B cell (primary cell): ENCODE measurements around the gene CYREN. TPM values are rescaled to one million over a fixed set of nuclear protein-coding genes. Genes with fewer than 3 reads are reported as not detected.

Experiments
- ATAC-seq: fragments of 200-7000 bp; cut with Tn5 transposase; one replicate; pipeline ENCODE4 v1.10.0; 2021; ENCODE audit warnings: low read depth, mild to moderate bottlenecking, moderate number of reproducible peaks, moderate library complexity
- CTCF ChIA-PET: fragments of 350-600 bp; sonication (Branson Sonifier 250); formaldehyde crosslinking; loops from one replicate; lab custom pipeline; 2021; ENCODE audit warnings: antibody characterized with exemption, inconsistent platforms; lab: Charles Lee
- POLR2A ChIA-PET: fragments of 350-600 bp; sonication (Branson Sonifier 250); formaldehyde crosslinking; loops from one replicate; lab custom pipeline; 2021; ENCODE audit warnings: antibody characterized with exemption; lab: Charles Lee
- DNase-seq: peaks from one replicate; pipeline ENCODE4 v3.0.0; 2013
- H2AFZ ChIP-seq: 2 replicates; pipeline ENCODE4 v1.6.1; 2012; ENCODE audit warnings: mild to moderate bottlenecking, low read depth, low read length; ENCODE audit not compliant: insufficient read depth, poor library complexity, severe bottlenecking
- H3K27ac ChIP-seq, 2 donors: 1 replicate in 1 of 2; 2 replicates in 1 of 2; pipeline ENCODE4 v1.5.1; 2012 to 2013; ENCODE audit warnings: low read length in 2 of 2, mild to moderate bottlenecking in 2 of 2, moderate library complexity in 1 of 2
- H3K27me3 ChIP-seq, 4 experiments: fragments of 200-600 bp in 1 of 4; sonication (generic) in 1 of 4; replicated peaks in 1 of 4; 1 replicate in 2 of 4; 2 replicates in 2 of 4; pipeline versions ENCODE4 v1.6.1 to v1.7.0; 2013 to 2016; ENCODE audit warnings: low read length in 3 of 4, mild to moderate bottlenecking in 2 of 4, mixed read lengths in 1 of 4, moderate library complexity in 1 of 4; ENCODE audit not compliant: insufficient read depth in 4 of 4, control insufficient read depth in 3 of 4; ENCODE audit errors: control extremely low read depth in 1 of 4
- H3K36me3 ChIP-seq, 2 experiments: replicated peaks in 1 of 2; 1 replicate in 1 of 2; 2 replicates in 1 of 2; pipeline versions ENCODE4 v1.6.1 to v1.7.1; 2013; ENCODE audit warnings: low read length in 1 of 2; ENCODE audit not compliant: insufficient read depth in 2 of 2, control insufficient read depth in 1 of 2; ENCODE audit errors: control extremely low read depth in 1 of 2, extremely low read depth in 1 of 2
- H3K4me1 ChIP-seq, 2 donors: fragments of 200-600 bp in 1 of 2; sonication (generic) in 1 of 2; 1 replicate in 1 of 2; 2 replicates in 1 of 2; pipeline versions ENCODE4 v1.5.1 to v1.6.1; 2013 to 2017; ENCODE audit warnings: low read length in 2 of 2; ENCODE audit not compliant: control insufficient read depth in 2 of 2, insufficient read depth in 2 of 2
- H3K4me2 ChIP-seq: replicated peaks from 2 replicates; pipeline ENCODE3; 2012; ENCODE audit warnings: mild to moderate bottlenecking, low read depth, low read length; ENCODE audit not compliant: poor library complexity, severe bottlenecking
- H3K4me3 ChIP-seq, 5 experiments: fragments of 200-600 bp in 1 of 5; sonication (generic) in 1 of 5; 1 replicate in 3 of 5; 2 replicates in 2 of 5; pipeline versions ENCODE4 v1.5.1 to v1.7.0; 2011 to 2016; ENCODE audit warnings: low read length in 4 of 5, mild to moderate bottlenecking in 4 of 5, low read depth in 2 of 5, control low read depth in 1 of 5, moderate library complexity in 1 of 5; ENCODE audit not compliant: insufficient read depth in 1 of 5; ENCODE audit errors: control extremely low read depth in 1 of 5, extremely low read depth in 1 of 5
- H3K79me2 ChIP-seq: fragments of 200-600 bp; sonication (generic); one replicate; pipeline ENCODE4 v1.6.0; 2016; ENCODE audit warnings: low read length; ENCODE audit not compliant: control insufficient read depth, insufficient read depth
- H3K9ac ChIP-seq: fragments of 200-600 bp; sonication (generic); 2 replicates; pipeline ENCODE4 v1.6.1; 2017; ENCODE audit warnings: mild to moderate bottlenecking, low read length, moderate library complexity
- H3K9me3 ChIP-seq, 3 donors: one replicate each; pipeline versions ENCODE4 v1.6.1 to v1.7.1; 2013; ENCODE audit warnings: low read length in 2 of 3; ENCODE audit not compliant: control insufficient read depth in 2 of 3, insufficient read depth in 1 of 3; ENCODE audit errors: control extremely low read depth in 1 of 3
- H4K20me1 ChIP-seq: 2 replicates; pipeline ENCODE4 v1.6.0; 2012; ENCODE audit warnings: mild to moderate bottlenecking, low read length; ENCODE audit not compliant: insufficient read depth, control insufficient read depth, poor library complexity, severe bottlenecking
- H3K27ac Mint-ChIP-seq: one replicate; pipeline ENCODE4 v1.8.0; 2021; ENCODE audit warnings: mixed read lengths
- H3K27me3 Mint-ChIP-seq: one replicate; pipeline ENCODE4 v1.8.0; 2021; ENCODE audit warnings: mixed read lengths
- H3K4me1 Mint-ChIP-seq: one replicate; pipeline ENCODE4 v1.8.0; 2021; ENCODE audit warnings: mixed read lengths
- H3K4me3 Mint-ChIP-seq: one replicate; pipeline ENCODE4 v1.8.0; 2021; ENCODE audit warnings: mixed read lengths
- H3K9me3 Mint-ChIP-seq: one replicate; pipeline ENCODE4 v1.8.0; 2022; ENCODE audit warnings: mixed read lengths; ENCODE audit not compliant: insufficient read depth
- EZH2 ChIP-seq: IDR thresholded peaks from 2 replicates; pipeline ENCODE4 v1.6.1; 2012; ENCODE audit warnings: borderline replicate concordance, low read depth, mild to moderate bottlenecking, moderate library complexity, low read length; ENCODE audit not compliant: insufficient read depth, poor library complexity, severe bottlenecking
- WGBS: methylation state at CpG from one replicate; pipeline ENCODE4 v1.1.5; 2013; ENCODE audit warnings: missing lambda C conversion rate; ENCODE audit not compliant: insufficient coverage; 5-methylcytosine and 5-hydroxymethylcytosine counted together
- intact Hi-C: fragments of 100-400 bp; cut with micrococcal nuclease; formaldehyde crosslinking; loops from one replicate; pipeline ENCODE4 v1.10.0; 2022
- polyA plus RNA-seq: library from polyadenylated mRNA; depleted of rRNA; stranded (reverse); fragments of >200 nt; gene quantifications from 2 replicates; pipeline ENCODE4 v1.2.3, GENCODE V29; 2012
- total RNA-seq, 2 donors: library from RNA; stranded (reverse); fragments of 120-200 nt in 1 of 2; gene quantifications; 1 replicate in 1 of 2; 2 replicates in 1 of 2; pipeline versions ENCODE4 v1.2.3 to v1.2.4, GENCODE V29; 2013 to 2022
- TF ChIP-seq, protein P1 (sequence below): fragments of 200-600 bp; IDR thresholded peaks from one replicate; pipeline ENCODE4 v1.8.0; 2022; ENCODE audit warnings: antibody characterized with exemption, mild to moderate bottlenecking

CYREN gene
- total and polyA plus RNA-seq, 2 donors (not counting 1 experiment from before 2014, with no cell fraction given): 19.2 to 54.6 TPM

DNA sequence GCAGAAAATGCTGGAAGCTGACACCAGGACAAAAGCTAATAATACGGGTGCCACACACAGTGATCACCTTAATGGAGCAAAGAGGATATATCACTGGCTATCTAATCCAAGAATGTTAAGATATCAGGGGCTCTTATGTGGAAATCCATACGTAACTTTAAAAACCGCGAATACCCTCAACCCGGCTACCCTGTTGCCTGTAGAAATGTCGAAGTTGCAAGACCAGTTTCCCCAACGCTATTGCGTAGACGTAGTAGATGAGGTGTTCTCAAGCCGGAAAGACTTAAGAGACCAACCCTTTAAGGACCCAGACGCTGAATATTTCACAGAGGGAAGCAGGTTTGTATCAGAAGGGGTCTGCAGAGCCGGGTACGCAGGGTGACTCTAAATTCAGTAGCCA lies 7.9 kb upstream of the CYREN start:
- WGBS: 85% methylated on average over 8 of the region's 13 CpGs
- POLR2A ChIA-PET: interaction anchor here (0.5 kb wide), 1 partner anchor 8 kb away, joined by 7 read pairs; no protein-coding TSS in a partner anchor
- H3K27ac Mint-ChIP-seq: no peak overlapping the region
- Histone ChIP-seq H3K4me1 (no peaks in the 10 kb centered on the region), H3K4me3 (no peak overlapping the region), H3K27ac (no peak overlapping the region), H3K36me3 (peaks cover 0 to 15% of the 10 kb centered on the region in 2 experiments), H2AFZ (no peak overlapping the region), H3K79me2 (no peaks in the 10 kb centered on the region), H3K9me3 (peaks cover 1 to 38% (median 35%) of the 10 kb centered on the region in 3 donors), H4K20me1 (no peaks in the 10 kb centered on the region), H3K9ac (no peak overlapping the region), H3K4me2 (no peak overlapping the region), H3K27me3 (no peaks in the 10 kb centered on the region)
- TF ChIP-seq, protein P1, sequence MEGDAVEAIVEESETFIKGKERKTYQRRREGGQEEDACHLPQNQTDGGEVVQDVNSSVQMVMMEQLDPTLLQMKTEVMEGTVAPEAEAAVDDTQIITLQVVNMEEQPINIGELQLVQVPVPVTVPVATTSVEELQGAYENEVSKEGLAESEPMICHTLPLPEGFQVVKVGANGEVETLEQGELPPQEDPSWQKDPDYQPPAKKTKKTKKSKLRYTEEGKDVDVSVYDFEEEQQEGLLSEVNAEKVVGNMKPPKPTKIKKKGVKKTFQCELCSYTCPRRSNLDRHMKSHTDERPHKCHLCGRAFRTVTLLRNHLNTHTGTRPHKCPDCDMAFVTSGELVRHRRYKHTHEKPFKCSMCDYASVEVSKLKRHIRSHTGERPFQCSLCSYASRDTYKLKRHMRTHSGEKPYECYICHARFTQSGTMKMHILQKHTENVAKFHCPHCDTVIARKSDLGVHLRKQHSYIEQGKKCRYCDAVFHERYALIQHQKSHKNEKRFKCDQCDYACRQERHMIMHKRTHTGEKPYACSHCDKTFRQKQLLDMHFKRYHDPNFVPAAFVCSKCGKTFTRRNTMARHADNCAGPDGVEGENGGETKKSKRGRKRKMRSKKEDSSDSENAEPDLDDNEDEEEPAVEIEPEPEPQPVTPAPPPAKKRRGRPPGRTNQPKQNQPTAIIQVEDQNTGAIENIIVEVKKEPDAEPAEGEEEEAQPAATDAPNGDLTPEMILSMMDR: no peak
- no peak for TF ChIP-seq EZH2
- no peak for DNase-seq
- CTCF ChIA-PET: interaction anchor here (1.4 kb wide), 1 partner anchor 9 kb away, joined by 3 read pairs; no protein-coding TSS in a partner anchor
- intact Hi-C loops: no loop called here
- no peak for ATAC-seq
- no peaks in the 10 kb centered on the region for H3K27me3 Mint-ChIP-seq
- peaks cover 17% of the 10 kb centered on the region for H3K9me3 Mint-ChIP-seq
- H3K4me1 Mint-ChIP-seq: no peaks in the 10 kb centered on the region
- H3K4me3 Mint-ChIP-seq: no peak overlapping the region

DNA sequence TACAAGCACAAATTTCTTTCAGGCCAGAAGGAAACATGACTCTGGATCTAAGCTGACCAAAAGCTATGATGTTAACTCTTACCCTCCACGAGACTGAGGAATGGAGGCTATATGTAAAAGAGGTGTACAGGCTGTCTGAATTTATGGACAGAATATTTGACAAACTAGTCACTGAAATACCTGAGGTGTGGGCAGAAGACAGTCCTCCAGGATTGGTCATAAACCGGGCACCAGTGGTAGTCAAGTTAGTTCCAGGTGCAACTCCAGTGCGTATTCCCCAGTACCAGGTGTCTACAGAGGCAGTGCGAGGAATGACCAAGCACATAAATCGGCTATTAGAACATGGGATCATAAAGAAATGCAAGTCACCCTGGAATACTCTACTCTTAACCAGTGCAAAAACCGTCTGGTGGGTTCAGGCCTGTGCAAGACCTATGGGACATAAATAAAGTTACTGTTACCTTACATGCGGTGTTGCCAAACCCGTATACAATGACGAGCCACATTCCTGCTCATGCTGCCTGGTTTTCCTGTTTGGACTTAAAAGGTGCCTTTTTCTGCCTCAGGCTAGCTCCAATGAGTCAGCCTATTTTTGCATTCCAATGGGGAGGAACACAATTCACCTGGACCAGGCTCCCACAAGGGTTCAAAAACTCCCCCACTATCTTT lies 6.7 kb upstream of the CYREN start:
- Histone ChIP-seq H3K36me3 (peaks cover 0 to 8% of the 10 kb centered on the region in 2 experiments), H3K79me2 (no peaks in the 10 kb centered on the region), H3K9ac (no peak overlapping the region), H4K20me1 (no peaks in the 10 kb centered on the region), H3K4me2 (no peak overlapping the region), H3K4me1 (peaks cover 0 to 4% of the 10 kb centered on the region in 2 donors), H3K27me3 (no peaks in the 10 kb centered on the region), H3K4me3 (no peak overlapping the region), H3K27ac (no peak overlapping the region), H2AFZ (no peak overlapping the region), H3K9me3 (peaks cover 1 to 30% (median 23%) of the 10 kb centered on the region in 3 donors)
- TF ChIP-seq EZH2: no peak
- TF ChIP-seq, protein P1: no peak
- Mint-ChIP-seq H3K9me3 (peaks cover 12% of the 10 kb centered on the region), H3K4me1 (peaks cover 5% of the 10 kb centered on the region), H3K27me3 (no peaks in the 10 kb centered on the region), H3K4me3 (no peak overlapping the region), H3K27ac (no peak overlapping the region)
- intact Hi-C loops: no loop called here
- ChIA-PET CTCF (interaction anchor here (1.4 to 4.0 kb wide), 2 partner anchors 11 to 191 kb away, joined by 3 to 12 read pairs; partner anchors contain the start of gene AGBL3), POLR2A (no interaction called here)
- no peak for DNase-seq
- ATAC-seq: no peak
- WGBS: 99% methylated on average over 9 of the region's 9 CpGs
